ENCODE measurements around the gene UTP20.
A peak's percentile ranks its signal among the peaks of the same experiment; 100 is the strongest.

The UTP20 gene

GRCh38 chr12:101280006-101280505 is at the start of gene UTP20:
Gene UTP20, plus strand, starts transcription at chr12:101280105. Its CDS starts 178 bp downstream, at chr12:101280283.
- DNase-seq (ENCODE audit: low read depth in 2 of 2) = peak; percentile 91 to 92

- no peak for DNase-seq (ENCODE audit: low read depth in 2 of 2)
These were observed 49.4 kb upstream of the UTP20 start for GRCh38 chr12:101230547-101230946.

DNA sequence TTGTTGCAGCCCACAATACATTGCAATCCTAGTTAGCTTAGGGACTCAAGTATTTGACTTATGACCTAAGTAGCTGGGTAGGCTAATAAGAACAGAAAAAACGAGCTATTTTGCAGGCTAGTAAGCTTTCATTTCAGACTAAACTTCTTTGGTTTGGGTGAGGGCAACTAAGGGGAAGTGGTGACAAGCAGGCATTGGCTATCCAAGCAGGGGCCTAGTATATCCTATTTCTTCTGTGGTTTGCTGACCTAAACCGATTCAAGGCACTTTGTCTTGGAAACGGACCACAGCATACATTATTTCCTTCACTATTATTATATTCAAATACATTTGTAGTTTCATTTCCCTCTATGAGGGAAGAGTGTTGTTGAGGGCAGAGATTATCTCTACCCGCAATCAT is 48.3 kb upstream of the UTP20 start:
- DNase-seq (ENCODE audit: low read depth in 2 of 2) = no peak

GRCh38 chr12:101235686-101236085 is 44.2 kb upstream of the UTP20 start:
- no peak for DNase-seq (ENCODE audit: low read depth in 2 of 2)

DNA sequence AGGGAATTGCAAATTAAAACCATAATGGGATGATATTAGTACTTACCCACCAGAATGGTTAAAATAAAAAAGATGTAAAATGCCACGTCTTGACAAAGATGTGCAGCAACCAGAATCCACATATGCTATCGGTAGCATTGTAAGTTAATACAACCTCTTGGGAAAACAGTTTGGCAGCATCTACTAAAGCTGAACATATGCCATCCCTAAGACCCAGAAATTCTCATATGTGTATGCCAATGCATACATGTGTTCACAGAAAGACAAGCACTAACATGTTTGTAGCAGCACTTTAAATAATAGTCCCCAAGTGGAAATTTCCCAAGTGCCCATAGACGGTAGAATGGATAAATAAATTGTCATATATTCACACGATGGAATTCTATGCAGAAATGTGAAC is 41.6 kb upstream of the UTP20 start:
- DNase-seq (ENCODE audit: low read depth in 2 of 2) = no peak

GRCh38 chr12:101238800-101239329 is 41.0 kb upstream of the UTP20 start:
- no peak for DNase-seq (ENCODE audit: low read depth in 2 of 2)

- no peak for DNase-seq (ENCODE audit: low read depth in 2 of 2)
These were observed 36.8 kb upstream of the UTP20 start for GRCh38 chr12:101243074-101243473.

- no peak for DNase-seq (ENCODE audit: low read depth in 2 of 2)
These were observed 36.3 kb upstream of the UTP20 start for GRCh38 chr12:101243616-101244015.

DNA sequence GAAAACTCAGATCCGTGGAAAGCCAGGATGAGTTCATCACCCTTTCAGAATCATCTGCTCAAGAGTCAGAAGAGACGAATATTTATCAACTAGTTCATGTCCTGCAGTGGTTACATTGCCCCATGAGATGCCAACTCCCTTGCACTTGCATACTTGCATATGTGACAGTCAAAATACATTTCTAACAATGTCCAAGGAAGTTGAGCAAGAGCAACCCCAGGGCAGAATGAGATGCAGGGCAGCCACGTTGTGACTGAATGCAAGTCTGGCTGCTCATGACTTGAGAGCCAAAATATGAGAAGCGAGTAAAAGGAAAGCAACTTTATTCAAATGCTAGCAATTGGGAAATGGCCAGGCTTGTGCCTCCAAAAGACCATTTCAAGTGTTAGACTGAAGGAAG is 23.6 kb upstream of the UTP20 start:
- DNase-seq (ENCODE audit: low read depth in 2 of 2) = no peak

DNA sequence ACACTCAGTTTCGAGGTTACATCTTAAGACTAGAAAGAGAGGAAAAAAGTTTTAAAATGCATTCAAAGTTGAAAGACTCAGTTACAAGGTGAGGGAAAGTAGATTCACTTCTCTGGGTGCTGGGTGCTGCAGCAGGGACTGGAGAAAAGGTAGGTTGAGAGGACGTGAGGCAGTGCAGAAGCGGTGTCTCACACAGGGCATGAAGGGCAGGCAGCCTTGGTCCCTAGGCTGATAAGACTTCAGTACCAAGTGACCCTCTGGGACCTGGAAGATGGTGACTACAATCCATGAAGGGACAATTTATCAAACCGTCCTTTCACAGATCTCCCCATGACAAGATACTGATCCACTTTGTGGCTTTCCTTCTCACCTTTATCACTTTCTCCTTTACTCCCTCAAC is 22.5 kb upstream of the UTP20 start:
- no peak for DNase-seq (ENCODE audit: low read depth in 2 of 2)

DNA sequence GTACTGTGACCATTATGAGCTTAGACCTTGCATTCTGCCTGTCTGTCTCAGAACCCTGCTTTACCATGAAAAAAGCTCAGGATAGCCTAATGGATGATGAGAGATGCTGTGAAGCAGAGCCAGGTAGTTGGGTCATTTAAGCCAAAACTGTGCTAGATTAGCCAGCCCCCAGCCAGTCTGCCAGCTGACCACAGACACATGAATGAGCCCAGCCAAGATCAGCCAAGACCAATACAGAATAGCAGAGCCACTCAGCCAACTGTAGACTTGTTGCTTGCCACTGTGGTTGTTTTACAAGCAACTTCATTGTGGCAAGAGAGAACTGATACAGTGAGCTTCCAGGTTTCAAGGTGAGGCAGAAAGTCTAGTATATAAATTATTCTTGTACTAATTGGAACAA is 12.8 kb upstream of the UTP20 start:
- DNase-seq (ENCODE audit: low read depth in 2 of 2) = no peak

- DNase-seq (ENCODE audit: low read depth in 2 of 2) = no peak
These were observed 3.5 kb upstream of the UTP20 start for GRCh38 chr12:101276433-101276832.

GRCh38 chr12:101277443-101277842 is 2.5 kb upstream of the UTP20 start:
- DNase-seq (ENCODE audit: low read depth in 2 of 2) = no peak

- DNase-seq (ENCODE audit: low read depth in 2 of 2) = no peak
These were observed 7.5 kb downstream of the UTP20 start for GRCh38 chr12:101287357-101287756.

DNA sequence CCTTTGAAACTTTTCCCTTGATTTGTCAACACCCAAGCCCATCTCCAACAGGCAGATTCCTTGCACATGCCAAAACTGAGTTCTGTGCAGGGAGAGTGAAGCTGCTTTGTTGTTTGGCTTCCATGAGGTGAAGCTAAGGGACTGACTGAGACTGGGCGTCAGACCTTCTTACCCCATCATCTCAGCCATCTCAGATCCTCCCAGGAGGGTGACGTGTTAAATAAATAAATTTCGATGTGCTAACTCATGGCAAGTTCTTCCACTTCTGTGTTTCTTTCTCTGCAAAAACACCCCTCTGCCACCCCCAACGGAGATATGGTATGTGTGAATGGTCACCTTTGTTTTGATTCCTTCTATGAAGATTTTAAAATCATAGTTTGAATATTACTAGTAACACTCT is 17.8 kb downstream of the UTP20 start:
- DNase-seq (ENCODE audit: low read depth in 2 of 2) = no peak

GRCh38 chr12:101298426-101298825 is 18.5 kb downstream of the UTP20 start:
- DNase-seq (ENCODE audit: low read depth in 2 of 2) = no peak

- DNase-seq (ENCODE audit: low read depth in 2 of 2) = no peak
These were observed 19.4 kb downstream of the UTP20 start for GRCh38 chr12:101299346-101299745.

DNA sequence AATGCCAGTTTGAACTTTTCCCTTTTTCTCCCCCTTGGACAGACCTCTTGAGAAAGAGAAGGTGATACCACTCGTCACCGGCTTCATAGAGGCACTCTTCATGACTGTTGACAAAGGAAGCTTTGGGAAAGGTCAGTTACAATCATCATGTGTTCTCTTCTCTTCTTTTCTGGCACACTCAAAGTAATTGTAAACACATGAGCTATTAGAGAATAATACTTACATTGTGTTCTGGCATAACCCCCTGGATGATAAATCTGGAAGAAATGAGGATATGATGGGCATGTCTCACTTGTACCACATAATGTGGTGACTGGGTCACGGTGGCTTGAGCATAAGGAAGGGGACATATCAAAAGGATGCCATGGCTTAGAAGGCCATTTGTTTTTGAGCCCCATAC is 20.0 kb downstream of the UTP20 start:
- DNase-seq (ENCODE audit: low read depth in 2 of 2) = no peak

DNA sequence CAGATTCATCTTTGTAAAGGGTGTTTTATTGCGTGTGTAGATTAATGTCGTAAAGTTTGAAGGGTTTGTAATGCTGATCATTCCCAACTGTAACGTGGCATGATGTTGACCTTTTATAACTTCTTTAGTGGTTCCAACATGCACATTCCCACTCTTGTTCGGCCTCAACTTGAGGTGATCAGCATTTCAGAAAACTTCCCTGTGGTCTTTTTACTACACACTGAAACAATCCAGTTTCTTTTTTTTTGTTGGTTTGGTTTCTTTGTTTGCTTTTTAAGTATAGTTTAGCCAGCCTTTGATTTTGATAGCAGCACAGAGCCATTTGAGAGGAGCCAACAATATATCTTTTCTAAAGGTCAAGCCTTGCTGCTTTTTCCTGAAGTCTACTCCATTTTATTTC is 22.8 kb downstream of the UTP20 start:
- no peak for DNase-seq (ENCODE audit: low read depth in 2 of 2)

DNA sequence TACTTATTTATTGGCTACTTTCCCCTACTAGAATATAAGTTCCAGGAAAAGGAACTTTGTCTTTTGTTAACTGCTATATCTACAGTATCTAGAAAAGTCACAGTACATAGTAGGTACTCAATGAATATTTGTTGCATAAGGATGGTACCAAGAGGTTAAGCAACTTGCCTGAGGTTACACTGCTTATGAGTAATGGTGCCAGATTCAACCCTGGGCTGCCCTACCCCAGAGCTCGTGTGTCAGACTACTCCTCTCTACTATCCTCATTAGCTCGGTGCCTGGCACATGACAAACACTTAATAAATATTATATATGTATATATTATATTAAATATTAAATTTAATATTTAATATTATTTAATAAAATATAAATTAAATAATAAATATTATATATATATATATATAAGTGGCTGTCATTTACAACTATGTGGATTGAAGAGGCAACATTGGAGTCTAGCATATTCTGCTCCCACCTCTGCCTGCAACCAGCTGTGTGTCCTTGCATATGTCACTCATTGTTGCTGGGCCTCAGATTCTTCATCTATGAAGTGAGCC is 25.4 kb downstream of the UTP20 start:
- DNase-seq (ENCODE audit: low read depth in 2 of 2) = no peak

GRCh38 chr12:101305794-101306193 is 25.9 kb downstream of the UTP20 start:
- no peak for DNase-seq (ENCODE audit: low read depth in 2 of 2)

GRCh38 chr12:101322480-101322879 is 42.6 kb downstream of the UTP20 start:
- DNase-seq (ENCODE audit: low read depth in 2 of 2) = no peak

GRCh38 chr12:101323255-101323654 is 43.4 kb downstream of the UTP20 start:
- no peak for DNase-seq (ENCODE audit: low read depth in 2 of 2)

- DNase-seq (ENCODE audit: low read depth in 2 of 2) = no peak
These were observed 45.7 kb downstream of the UTP20 start for GRCh38 chr12:101325590-101325989.

Measured in stimulated activated CD4-positive, alpha-beta T cell treated with anti-CD3 and anti-CD28 coated beads, Interleukin-12 subunit alpha, Interleukin-12 subunit beta, amount 100 ng/mL, for 24 hours (primary cell).